AG04449 (cell line): ENCODE measurements around the gene RPL39.
A peak's percentile ranks its signal among the peaks of the same experiment; 100 is the strongest.

ENCODE experiments used
- CTCF ChIA-PET: fragments of 350-600 bp; formaldehyde crosslinking; extraction: SDS; loops from one replicate; lab custom pipeline; 2021; ENCODE audit warnings: antibody characterized with exemption; lab: Yijun Ruan, JAX
- POLR2A ChIA-PET: fragments of 400-600, 350-600 bp; formaldehyde crosslinking; extraction: SDS; loops from one replicate; lab custom pipeline; 2020; ENCODE audit warnings: antibody characterized with exemption, inconsistent platforms; lab: Yijun Ruan, JAX
- DNase-seq: peaks from one replicate; pipeline ENCODE4 v3.0.0-alpha.2; 2010; ENCODE audit warnings: low read depth, low spot score
- H3K4me3 ChIP-seq: 2 replicates; pipeline ENCODE4 v1.5.1; 2011; ENCODE audit warnings: low read depth, mild to moderate bottlenecking, control low read depth, low read length
- TF ChIP-seq, protein P1 (sequence below): IDR thresholded peaks from one replicate; pipeline ENCODE4 v1.5.1; 2011; ENCODE audit warnings: mild to moderate bottlenecking, moderate library complexity, low read length, control low read depth, inconsistent platforms; ENCODE audit not compliant: insufficient read depth; ENCODE audit errors: missing control alignments

RPL39 gene

DNA sequence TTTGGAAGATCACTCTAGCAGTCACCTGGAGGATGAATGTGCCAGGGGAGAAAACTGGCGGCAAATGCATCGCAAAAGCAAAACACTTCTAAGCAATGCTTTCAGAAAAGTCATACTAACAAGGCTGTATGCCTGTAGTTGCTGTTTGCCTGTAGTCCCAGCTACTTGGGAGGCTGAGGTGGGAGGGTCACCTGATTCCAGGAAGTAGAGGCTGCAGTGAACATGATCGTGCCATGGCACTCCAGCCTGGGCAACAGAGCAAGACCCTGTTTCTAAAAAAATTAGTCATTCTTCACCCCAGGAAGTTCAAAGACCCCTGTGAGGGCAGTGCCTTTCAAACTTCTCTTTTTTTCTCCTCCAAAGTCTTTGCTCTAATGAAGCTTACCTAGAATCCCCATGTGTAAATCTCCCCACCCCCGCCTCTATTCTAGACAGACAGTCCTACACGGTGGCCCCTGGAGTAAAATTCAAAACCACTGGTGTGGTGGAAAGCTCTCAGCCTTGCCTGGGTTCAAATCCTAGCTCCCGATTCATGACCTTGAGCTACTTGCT is 27.5 kb downstream of the RPL39 start:
- DNase-seq = no peak
- POLR2A ChIA-PET = interaction anchor here (1.1 kb wide), 1 partner anchor 27 kb away, joined by 6 read pairs; the partner anchor contains the start of gene RPL39
- CTCF ChIA-PET = interaction anchor here (1.3 to 2.0 kb wide), 3 partner anchors 11 to 252 kb away, joined by 4 to 5 read pairs (median 4); no protein-coding TSS in a partner anchor
- TF ChIP-seq, protein P1, sequence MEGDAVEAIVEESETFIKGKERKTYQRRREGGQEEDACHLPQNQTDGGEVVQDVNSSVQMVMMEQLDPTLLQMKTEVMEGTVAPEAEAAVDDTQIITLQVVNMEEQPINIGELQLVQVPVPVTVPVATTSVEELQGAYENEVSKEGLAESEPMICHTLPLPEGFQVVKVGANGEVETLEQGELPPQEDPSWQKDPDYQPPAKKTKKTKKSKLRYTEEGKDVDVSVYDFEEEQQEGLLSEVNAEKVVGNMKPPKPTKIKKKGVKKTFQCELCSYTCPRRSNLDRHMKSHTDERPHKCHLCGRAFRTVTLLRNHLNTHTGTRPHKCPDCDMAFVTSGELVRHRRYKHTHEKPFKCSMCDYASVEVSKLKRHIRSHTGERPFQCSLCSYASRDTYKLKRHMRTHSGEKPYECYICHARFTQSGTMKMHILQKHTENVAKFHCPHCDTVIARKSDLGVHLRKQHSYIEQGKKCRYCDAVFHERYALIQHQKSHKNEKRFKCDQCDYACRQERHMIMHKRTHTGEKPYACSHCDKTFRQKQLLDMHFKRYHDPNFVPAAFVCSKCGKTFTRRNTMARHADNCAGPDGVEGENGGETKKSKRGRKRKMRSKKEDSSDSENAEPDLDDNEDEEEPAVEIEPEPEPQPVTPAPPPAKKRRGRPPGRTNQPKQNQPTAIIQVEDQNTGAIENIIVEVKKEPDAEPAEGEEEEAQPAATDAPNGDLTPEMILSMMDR = no peak
- H3K4me3 ChIP-seq = no peak overlapping the region

DNA sequence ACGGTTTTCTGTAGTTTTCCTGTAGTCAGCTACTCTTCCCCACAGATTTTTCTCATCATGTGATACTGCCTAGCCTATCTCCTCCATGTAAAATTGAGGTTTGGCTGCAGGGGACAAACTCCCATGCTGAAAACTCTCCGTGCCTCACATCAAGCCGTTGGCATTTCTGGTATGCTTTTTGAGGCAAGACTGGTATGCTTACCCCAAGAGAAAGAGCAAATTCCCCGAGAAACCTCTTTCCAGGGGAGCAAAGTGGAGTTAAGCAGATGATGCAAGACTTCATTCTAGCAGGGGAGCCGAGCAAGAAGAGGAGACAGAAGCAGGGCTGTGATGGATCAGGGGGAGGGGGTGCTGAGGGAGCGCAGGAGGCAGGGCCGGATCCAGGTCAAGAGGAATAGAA is 28.2 kb downstream of the RPL39 start:
- TF ChIP-seq, protein P1 = no peak
- CTCF ChIA-PET = interaction anchor here (1.4 kb wide), 1 partner anchor 16 kb away, joined by 4 read pairs; no protein-coding TSS in a partner anchor
- H3K4me3 ChIP-seq = peak overlapping the region; percentile 12
- peak; percentile 84 for DNase-seq
- POLR2A ChIA-PET = interaction anchor here (1.1 kb wide), 1 partner anchor 28 kb away, joined by 6 read pairs; the partner anchor contains the start of gene RPL39

DNA sequence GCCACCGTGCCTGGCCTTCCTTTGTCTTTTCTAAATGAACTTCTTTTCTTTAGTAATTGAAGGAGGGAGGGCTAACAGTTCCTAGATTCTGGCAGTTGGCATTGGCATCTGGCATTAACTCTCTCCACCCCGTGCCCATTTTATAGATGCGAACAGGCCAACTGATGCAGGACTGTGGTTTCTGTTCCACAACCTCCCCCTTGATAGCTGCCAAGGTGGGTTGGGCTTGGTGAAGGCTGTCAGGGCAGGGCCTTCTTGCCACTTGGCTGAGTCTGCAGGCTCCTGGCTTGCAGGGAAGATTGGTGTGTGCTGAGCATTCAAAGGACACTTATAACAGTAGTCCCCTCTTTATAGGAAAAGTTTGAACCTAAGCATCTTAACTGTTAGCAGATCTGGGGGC is 28.7 kb downstream of the RPL39 start:
- H3K4me3 ChIP-seq = no peak overlapping the region
- CTCF ChIA-PET = interaction anchor here (1.4 kb wide), 1 partner anchor 17 kb away, joined by 4 read pairs; no protein-coding TSS in a partner anchor
- no peak for DNase-seq
- POLR2A ChIA-PET = interaction anchor here (1.1 kb wide), 1 partner anchor 29 kb away, joined by 6 read pairs; the partner anchor contains the start of gene RPL39
- TF ChIP-seq, protein P1 = no peak

DNA sequence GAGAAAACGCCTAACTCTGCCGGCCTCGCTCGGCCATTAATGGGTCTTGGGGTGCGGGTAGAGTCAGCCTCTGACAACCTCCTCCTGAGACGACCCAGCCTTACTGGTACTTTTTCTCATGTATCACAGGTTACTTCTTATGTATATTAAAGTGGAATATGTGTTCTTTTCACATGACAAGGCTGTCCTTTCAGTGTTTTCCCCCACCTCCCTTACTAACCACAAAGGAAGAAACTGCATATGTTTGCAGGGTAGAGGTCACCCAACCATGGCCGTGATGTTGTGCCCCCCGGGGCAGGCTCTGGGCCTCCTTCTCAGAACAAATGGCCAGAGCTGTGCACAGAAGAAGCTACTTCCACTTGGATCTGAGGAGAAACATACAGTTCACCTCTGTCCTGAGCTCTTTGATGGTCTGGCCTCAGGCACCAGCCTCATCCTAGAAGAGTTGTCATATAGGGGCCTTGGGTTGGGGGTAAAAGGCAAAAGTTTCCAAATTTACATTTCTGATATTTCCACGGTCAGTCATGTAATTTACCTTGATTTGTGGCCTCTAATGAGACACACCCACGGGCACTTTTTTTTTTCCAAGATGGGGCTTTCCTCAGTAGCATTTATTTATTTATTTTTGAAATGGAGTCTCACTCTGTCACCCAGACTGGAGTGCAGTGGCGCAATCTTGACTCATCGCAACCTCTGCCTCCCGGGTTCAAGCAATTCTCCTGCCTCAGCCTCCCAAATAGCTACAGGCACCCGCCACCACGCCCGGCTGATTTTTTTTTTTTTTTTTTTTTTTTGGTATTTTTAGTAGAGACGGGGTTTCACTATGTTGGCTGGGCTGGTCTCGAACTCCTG is 31.2 kb downstream of the RPL39 start:
- CTCF ChIA-PET = interaction anchor here (1.4 to 1.5 kb wide), 2 partner anchors 18 to 32 kb away, joined by 3 read pairs; no protein-coding TSS in a partner anchor
- TF ChIP-seq, protein P1 = no peak
- POLR2A ChIA-PET = no interaction called here
- no peak overlapping the region for H3K4me3 ChIP-seq
- no peak for DNase-seq

DNA sequence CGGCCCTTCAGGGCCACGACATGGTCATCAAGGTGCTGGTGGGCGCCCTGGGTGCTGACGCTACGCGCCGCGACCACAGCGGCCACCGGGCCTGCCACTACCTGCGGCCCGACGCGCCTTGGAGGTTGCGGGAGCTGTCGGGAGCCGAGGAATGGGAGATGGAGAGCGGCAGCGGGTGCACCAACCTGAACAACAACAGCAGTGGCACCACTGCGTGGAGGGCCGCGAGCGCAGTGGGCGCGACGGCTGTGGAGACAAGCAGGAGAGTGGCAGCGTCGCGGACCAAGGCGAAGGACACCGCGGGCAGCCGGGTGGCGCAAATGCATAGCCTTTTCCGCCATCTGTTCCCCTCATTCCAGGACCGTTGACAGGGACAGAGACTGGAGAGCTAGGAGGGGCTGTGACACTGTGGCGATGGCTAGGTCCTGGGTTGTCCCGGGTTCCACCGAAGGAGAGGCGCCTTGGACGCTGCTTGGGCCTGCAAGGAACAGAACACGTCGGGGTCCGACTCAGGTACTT is 32.1 kb downstream of the RPL39 start:
- H3K4me3 ChIP-seq = peak overlapping the region; percentile 54
- POLR2A ChIA-PET = interaction anchor here (0.9 to 1.7 kb wide), 2 partner anchors 32 to 112 kb away, joined by 4 to 10 read pairs; partner anchors contain the start of gene RPL39
- DNase-seq = no peak
- CTCF ChIA-PET = interaction anchor here (0.8 to 1.6 kb wide), 5 partner anchors 15 to 149 kb away, joined by 3 to 6 read pairs (median 3); no protein-coding TSS in a partner anchor
- TF ChIP-seq, protein P1 = no peak
